22Rv1 (cell line): ENCODE measurements around the gene RIMS3.

Experiments used
- ZFX ChIP-seq: fragments of 450-650 bp; IDR thresholded peaks from 2 replicates; pipeline ENCODE4 v1.6.1; 2017; ENCODE audit warnings: antibody characterized with exemption, borderline replicate concordance
- TF ChIP-seq, protein P1 (sequence below): fragments of 450-650 bp; IDR thresholded peaks from 2 replicates; pipeline ENCODE4 v1.5.1; 2017; ENCODE audit warnings: mild to moderate bottlenecking

DNA sequence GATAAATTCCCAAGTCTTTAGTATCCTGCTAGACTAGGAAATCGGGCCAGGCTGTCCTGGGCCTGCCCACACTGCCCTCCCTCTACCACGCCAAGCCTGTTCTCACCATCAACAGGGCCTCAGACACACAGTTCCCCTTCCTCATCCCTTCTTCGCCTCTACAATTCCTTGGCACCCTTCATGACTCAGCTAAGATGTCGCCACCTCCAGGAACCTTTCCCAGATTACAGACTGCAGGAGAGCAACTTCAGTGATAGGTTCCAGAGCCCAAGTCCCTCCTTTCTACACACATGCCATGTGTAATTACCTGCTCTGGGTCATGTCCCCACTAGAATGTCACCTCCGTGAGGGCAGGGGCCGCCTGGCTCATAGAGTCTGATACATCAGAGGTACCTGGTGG, 3.3 kb downstream of the RIMS3 start:
- TF ChIP-seq, protein P1, sequence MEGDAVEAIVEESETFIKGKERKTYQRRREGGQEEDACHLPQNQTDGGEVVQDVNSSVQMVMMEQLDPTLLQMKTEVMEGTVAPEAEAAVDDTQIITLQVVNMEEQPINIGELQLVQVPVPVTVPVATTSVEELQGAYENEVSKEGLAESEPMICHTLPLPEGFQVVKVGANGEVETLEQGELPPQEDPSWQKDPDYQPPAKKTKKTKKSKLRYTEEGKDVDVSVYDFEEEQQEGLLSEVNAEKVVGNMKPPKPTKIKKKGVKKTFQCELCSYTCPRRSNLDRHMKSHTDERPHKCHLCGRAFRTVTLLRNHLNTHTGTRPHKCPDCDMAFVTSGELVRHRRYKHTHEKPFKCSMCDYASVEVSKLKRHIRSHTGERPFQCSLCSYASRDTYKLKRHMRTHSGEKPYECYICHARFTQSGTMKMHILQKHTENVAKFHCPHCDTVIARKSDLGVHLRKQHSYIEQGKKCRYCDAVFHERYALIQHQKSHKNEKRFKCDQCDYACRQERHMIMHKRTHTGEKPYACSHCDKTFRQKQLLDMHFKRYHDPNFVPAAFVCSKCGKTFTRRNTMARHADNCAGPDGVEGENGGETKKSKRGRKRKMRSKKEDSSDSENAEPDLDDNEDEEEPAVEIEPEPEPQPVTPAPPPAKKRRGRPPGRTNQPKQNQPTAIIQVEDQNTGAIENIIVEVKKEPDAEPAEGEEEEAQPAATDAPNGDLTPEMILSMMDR = no peak
- no peak for TF ChIP-seq ZFX
